IPS-NIHi7 (cell line): ENCODE measurements around the gene AHRR.

Experiments used
- DNase-seq: peaks from one replicate; pipeline ENCODE4 v3.0.0; 2012; ENCODE audit warnings: mixed read lengths; ENCODE audit errors: extremely low spot score

The AHRR gene

GRCh38 chr5:414991-415927, 93.7 kb downstream of the AHRR start:
- DNase-seq = peak; percentile 83

DNA sequence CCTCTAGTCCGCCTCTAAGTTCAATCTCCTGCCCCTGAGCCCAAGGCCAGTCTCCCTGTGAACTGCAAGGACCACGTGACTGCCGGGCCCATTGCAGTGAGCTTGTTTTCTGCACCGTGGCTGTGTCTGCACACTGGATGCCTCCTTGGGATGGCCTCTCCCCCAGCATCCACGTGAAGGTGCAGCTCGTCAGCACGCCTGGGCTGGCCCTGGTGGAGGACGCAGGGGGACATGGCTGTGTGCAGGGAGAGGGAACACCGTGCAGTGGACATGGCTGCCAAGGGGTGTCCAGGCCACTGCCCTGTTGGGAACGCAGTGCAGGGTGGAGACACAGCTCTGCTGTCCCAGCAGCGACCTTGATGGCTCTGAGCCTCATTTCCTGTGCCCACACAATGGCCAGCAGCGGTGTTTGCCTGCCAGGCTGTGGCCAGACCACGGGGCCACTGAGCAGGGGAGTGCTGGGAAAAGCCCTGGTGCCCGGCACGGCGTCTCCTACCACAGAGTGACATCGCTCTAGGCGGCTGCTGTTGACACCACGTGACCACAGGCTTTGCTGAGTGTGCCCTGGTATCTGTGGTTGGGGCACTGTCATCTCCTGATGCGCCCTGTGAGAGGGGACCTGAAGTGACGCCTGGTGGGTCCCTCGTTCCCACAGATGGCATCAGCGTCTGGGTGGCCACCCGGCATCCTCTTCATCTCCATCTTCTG, 94.6 kb downstream of the AHRR start:
- DNase-seq = no peak

GRCh38 chr5:416636-416960, 95.1 kb downstream of the AHRR start:
- no peak for DNase-seq

DNA sequence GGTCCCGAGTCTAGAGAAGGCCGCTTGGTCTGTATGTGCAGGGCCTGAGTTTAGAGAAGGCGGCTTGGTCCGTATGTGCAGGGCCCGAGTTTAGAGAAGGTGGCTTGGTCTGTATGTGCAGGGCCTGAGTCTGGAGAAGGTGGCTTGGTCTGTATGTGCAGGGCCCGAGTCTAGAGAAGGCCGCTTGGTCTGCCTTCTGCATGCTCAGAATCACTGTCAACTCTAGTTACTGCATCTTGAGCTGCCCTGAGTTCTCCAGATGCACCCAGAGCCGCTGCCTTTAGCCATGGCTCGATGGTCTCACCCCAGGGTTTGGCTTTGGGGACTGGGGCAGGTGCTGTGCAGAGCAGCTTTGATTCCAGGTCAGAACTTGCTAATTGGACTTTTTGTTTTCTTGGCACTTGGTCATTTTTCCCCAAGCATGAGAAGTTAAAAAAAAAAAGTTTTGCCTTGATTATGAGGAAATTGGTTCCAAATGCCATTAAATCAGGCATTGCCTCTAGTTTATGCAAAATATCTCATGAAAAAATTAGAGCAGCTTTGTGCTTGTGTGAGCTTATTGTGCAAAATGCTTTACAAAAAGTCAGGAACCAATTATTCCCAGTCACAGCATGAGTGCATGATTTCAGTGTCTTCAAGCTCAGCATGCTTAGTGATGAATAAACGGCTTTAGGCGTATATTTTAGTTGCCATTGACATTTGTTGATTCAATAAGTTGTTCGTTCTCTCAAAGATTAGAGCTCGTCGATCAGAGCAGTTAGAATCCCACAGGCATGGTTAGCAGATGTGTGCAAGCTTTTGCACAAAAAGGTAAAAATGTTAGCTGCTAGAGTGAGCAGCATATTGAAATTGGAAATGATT, 96.0 kb downstream of the AHRR start:
- DNase-seq = no peak

DNA sequence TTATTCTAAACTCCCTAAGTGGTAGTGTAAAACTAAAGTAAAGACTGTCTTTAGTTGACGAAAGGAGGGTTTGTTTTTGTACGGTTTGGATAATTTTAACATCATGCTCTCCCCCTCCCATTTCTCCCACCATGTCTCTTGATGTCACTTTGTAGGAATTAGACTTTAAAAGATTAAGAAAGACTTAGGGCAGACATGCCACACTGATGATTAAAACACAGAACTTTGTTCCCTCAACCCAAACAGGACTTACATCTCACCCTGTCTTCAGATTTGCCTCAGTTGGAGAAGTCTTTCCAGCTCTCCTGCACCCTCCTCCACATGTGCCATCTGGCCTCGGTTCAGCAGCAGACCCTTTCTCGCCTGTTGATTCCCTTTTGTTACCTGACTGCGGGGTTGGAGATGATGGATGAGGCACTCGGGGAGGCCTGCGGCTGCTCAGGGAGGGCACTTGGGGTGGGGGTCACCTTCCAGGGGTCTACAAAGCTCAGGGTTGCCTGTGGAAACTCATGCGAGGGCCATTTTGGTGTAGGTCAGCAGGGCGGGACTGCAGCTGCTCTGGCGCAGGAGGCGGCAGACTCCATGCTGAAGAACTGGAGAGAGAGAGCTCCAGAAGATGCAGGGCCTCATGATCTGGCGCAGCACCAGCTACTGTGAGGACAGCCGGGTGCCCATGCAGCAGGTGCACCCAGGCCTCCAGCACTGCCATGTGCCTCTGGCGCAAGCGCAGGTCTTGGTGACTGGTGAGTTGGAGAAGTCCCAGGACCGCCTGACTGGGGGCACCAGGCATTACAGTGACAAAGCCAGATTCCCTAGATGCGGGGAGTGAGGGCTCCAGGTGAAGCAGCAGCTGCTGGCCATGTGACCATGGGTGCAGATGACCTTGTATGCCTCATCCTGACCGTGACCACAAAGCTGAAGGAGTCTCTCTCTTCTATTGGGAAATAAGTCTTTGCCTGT, 96.9 kb downstream of the AHRR start:
- DNase-seq = no peak

DNA sequence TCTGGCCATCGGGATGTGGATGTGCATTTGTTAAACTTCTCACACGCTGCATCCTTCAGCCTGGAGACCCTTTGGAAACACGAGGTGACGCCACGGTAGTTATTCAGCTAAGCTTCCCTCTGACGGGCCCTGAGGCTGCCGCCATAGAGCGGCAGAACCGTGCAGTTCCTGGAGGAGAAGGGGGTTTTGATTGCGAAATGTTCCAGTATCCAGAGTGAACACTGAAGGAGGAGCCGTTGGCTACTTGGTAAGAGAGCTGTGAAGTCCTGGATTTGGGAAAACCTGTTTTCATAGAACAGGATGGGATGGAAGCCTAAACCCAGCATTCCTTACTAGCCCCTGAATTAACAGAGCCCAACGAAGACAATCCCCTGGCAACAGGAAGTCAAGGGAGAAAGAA, 98.5 kb downstream of the AHRR start:
- no peak for DNase-seq

DNA sequence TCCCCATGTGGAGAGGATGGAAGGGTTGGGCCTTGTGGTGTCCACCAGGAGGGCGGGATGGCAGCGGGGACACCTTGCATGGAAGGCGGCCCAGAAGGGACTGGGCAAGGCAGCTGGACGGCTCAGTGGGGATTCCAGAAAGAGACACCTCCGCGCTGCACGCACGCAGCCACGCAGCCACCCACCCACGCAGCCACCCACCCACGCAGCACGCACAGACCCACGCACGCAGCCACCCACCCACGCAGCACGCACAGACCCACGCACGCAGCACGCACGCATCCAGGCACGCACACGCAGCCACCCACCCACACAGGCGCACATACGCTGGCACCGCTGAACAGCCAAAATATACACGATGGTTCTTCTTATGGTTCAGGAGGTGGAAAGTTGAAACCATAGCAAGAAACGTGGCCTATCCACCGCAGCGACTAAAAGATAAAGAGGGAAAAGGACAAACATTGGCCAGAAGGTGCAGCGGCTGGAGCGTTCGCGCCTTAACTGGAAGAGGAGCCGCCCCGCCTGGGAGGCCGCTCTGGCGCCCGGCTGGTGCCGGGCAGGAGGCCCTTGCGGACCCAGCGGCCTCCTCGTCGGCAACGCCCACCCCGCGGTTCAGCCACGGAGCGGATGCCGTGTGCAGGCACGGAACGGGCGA, 99.2 kb downstream of the AHRR start:
- no peak for DNase-seq

DNA sequence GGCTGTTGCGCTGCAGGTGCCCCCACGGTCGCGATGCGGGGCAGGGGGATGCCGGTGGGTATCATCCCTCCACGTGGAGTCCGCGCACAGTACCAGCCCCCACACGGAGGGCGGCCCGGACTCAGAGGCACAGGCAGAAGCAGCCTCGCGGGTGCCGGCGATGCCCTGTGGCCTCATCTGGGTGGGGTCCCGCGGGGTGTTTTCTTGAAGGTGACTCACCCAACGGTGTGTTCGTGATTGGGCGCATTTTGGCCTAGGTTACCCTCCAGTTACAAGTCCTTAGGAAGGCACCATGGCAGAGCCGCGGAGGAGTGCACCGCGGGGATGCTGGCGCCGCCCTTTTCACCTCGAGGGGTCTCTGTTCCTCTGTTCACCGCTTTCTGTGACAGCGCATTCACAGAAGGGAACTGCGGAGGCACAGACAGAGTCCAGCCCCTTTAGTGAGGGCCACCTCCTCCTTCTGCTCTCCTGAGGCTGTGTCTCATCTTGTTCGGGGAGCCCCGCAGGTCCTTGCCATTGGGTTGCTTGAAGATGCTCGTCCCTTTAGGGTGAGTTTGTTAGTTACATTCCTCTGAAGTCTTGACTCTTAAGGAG, 99.9 kb downstream of the AHRR start:
- no peak for DNase-seq

DNA sequence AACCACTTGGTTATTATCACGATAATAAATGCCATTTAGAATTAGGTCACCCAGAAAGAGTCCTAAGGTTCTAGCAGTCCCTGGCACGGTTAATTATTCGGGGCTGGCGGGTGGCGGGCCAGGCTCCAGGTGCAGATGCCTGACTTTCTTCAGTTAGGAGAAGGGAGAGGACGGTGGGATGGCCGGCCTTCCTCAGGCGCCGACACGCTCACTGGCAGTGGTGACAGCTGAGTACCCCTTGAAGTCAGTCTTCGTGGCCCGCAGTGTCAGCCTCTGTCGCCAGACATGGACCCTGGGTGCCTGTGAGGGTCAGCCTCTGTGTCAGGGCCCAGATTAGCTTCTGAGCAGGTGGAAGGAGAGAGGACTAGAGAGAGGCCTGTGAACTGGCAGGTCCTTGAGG, 100.4 kb downstream of the AHRR start:
- DNase-seq = no peak

DNA sequence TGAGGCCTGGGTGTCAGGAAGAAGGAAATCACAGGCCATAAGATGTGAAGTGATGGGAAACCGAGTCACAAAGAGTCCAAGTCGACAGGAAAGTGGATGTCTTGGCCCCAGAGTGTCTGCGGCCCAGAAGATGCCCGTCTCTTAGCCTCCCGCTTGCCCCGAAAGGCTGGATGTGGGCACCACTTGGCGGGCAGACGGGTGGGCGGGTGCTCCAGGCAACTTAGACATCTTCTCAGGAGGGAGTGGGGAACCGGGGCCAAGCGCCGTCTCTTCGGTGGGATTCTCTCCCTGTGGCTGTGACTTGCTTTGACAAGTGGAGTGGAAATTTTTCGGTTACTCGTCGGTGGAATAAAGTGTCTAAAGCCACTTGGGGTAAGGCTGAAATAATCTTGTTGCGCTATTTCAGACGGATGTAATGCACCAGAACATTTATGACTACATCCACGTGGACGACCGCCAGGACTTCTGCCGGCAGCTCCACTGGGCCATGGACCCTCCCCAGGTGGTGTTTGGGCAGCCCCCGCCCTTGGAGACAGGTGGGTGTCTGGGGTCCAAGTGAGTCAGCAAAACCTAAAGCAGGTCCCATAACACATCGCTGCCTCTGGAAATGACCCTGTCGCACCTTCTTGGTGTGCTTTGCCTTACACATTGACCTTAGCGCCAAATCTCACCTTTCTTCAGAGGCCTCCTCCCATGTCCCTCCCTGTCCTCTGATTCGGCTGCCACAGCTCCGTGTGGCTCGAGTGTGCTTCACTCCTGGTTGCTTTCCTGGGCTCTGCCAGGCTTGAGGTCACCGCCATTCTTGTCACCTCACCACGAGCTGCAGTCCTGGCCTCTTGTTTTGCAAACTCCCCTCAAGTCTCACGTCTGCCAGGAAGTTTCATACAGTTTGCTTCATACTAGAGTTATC, 101.1 kb downstream of the AHRR start:
- DNase-seq = no peak

DNA sequence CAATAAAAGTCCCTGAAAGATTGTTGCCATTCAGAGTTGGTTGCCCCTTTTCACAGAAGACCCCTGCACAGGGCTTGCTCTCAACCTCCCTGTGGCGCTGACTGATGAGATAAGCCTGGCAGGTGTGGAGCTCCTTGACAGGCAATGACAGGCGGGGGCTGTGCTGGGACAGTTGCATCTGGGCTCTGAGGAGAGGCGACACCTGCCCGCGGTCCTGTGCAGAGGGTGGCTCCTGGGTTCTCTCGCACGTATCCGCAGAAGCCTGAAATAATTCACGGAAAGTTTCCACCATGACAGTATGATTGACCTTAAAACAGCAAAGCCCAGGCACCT, 101.7 kb downstream of the AHRR start:
- no peak for DNase-seq

DNA sequence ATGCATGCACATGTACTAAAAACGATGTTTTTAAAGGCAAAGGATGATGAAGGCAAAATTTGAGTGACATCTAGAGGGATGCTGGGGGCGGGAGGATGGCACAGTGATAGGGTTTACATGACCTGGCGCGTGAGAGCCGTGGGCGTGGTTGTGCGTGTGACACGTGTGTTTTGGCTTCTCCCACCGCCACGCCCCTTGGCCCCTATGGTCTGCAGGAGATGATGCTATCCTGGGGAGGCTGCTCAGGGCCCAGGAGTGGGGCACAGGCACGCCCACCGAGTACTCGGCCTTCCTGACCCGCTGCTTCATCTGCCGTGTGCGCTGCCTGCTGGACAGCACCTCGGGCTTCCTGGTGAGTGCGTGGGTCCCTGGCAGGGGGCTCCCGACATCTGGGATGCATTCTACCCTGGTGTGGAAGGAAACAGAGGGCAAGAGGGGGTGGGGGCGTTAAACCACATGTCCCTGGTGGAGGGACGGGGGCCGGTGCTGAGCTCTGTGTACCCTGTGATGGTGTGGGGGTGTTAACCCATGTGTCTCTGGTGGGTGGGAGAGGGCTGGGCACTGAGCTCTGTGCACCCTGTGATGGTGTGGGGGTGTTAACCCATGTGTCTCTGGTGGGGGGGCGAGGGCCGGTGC, 102.2 kb downstream of the AHRR start:
- DNase-seq = no peak

DNA sequence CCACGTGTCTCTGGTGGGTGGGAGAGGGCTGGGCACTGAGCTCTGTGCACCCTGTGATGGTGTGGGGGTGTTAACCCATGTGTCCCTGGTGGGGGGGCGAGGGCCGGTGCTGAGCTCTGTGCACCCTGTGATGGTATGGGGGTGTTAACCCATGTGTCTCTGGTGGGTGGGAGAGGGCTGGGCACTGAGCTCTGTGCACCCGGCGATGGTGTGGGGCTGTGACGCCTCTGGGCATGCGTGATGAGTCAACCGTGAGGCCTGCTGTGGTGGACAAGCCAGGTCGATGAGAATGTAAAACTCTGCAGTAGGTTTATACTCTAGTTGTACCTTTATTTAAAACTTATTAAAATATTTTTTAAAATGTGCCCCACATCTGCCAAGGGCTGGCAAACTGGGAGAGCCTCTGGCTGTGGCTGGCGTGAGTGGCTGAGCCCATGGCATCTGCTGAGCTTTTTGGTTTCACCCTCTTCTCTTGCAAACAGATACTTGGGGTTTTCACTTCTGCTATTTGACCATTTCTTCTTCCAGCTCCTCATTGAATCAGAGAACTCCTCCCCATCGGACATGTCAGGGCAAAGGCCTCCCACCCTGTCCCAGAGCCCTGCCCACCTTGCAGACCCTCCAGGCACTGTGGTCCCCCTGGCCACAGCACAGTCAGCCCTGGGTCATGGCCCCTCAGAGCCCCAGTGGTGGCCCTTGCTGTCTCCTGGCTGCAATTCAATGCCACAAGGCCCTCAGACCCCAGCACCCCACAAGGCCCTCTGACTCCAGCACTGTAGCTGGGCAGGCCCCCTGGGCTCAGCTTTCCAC, 103.0 kb downstream of the AHRR start:
- no peak for DNase-seq

GRCh38 chr5:425714-426113, 104.2 kb downstream of the AHRR start:
- DNase-seq = no peak

- no peak for DNase-seq
Observed at GRCh38 chr5:426392-426976, 105.0 kb downstream of the AHRR start.

- no peak for DNase-seq
Observed at GRCh38 chr5:427415-428087, 106.0 kb downstream of the AHRR start.

DNA sequence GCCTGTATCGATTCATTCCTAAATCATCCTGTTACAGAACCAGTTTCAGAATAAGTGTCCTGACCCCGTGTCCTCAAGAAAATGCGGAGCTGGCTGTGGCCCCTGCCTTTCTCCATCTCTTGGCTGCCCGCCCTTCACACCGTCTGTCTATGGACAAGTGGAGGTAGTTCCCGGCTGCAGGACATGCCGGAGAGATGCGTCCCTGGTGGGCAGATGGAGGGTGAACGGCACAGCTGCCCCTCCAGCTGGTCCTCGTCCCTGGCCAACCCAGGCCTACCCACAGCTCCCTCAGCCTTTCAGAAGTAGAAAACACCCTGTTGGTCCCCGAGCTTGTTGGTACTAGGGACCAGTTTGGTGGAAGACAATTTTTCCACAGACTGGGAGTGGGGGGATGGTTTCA, 106.7 kb downstream of the AHRR start:
- no peak for DNase-seq
